Stimulated activated CD4-positive, alpha-beta T cell treated with anti-CD3 and anti-CD28 coated beads, Interleukin-15, amount 100 ng/mL, for 1 hour (primary cell): Measurements from ENCODE around the gene SLC19A3.

Experiments used
- DNase-seq, 2 donors: peaks; one replicate each; pipeline ENCODE4 v3.0.0-alpha.2; 2020; ENCODE audit warnings: low read depth in 1 of 2, low spot score in 1 of 2

Gene SLC19A3

DNA sequence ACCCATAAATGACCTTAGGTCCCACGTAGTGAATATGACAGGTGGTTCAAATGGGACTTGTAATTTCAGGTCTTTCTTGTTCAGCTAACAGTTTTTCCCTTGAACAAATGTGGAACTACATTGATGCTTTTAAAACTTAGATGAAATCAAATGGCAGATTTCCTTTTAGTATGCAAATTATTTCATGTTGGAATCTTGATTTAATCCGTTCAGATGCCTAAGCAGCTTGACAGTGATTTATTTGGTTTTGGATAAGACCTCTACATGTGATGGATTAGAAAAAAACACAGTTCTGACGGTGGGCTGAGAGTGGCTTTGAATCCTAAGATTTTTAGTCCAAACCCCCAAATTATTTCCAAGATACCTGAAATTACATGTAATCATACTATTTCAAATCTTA lies 83.6 kb downstream of the SLC19A3 start:
- no peak for DNase-seq
